Lung (tissue), 12 donors: ENCODE data around the gene THSD7B. TPM values are rescaled to one million over a fixed set of nuclear protein-coding genes. Genes with fewer than 3 reads are reported as not detected.

ENCODE experiments used
- ATAC-seq: fragments of 200-7000 bp; cut with Tn5 transposase; one replicate; pipeline ENCODE4 v1.9.1; 2020; ENCODE audit warnings: moderate number of reproducible peaks; ENCODE audit not compliant: insufficient read depth, low FRiP score
- DNase-seq, 3 donors: peaks; one replicate each; pipeline ENCODE4 v3.0.0-alpha.2; 2013 to 2017
- H3K27ac ChIP-seq, 2 donors: one replicate each; pipeline ENCODE4 v1.5.1; 2013; ENCODE audit warnings: mild to moderate bottlenecking in 2 of 2, moderate library complexity in 2 of 2, control low read depth in 1 of 2, inconsistent platforms in 1 of 2, low read depth in 1 of 2, low read length in 1 of 2
- H3K27me3 ChIP-seq, 3 donors: one replicate each; pipeline ENCODE4 v1.5.1; 2013; ENCODE audit warnings: low read length in 2 of 3; ENCODE audit not compliant: control insufficient read depth in 3 of 3, insufficient read depth in 3 of 3
- H3K36me3 ChIP-seq, 4 donors: one replicate each; pipeline ENCODE4 v1.5.1; 2013; ENCODE audit warnings: low read length in 4 of 4, mild to moderate bottlenecking in 1 of 4, moderate library complexity in 1 of 4; ENCODE audit not compliant: control insufficient read depth in 4 of 4, insufficient read depth in 4 of 4
- H3K4me1 ChIP-seq, 5 donors: one replicate each; pipeline ENCODE4 v1.5.1; 2013; ENCODE audit warnings: low read length in 5 of 5, mild to moderate bottlenecking in 2 of 5, moderate library complexity in 1 of 5; ENCODE audit not compliant: control insufficient read depth in 5 of 5, insufficient read depth in 5 of 5
- H3K4me3 ChIP-seq: one replicate; pipeline ENCODE4 v1.5.1; 2013; ENCODE audit warnings: mild to moderate bottlenecking, control low read depth, moderate library complexity
- H3K9ac ChIP-seq, 2 donors: one replicate each; pipeline ENCODE4 v1.5.1; 2013; ENCODE audit warnings: low read length in 2 of 2, control low read depth in 1 of 2; ENCODE audit not compliant: insufficient read depth in 1 of 2
- H3K9me3 ChIP-seq, 4 donors: one replicate each; pipeline ENCODE4 v1.5.1; 2013; ENCODE audit warnings: low read length in 3 of 4, mild to moderate bottlenecking in 1 of 4, moderate library complexity in 1 of 4; ENCODE audit not compliant: control insufficient read depth in 4 of 4, insufficient read depth in 3 of 4
- CTCF ChIP-seq: IDR thresholded peaks from 2 replicates; pipeline ENCODE4 v1.5.1; 2012; ENCODE audit warnings: mild to moderate bottlenecking; ENCODE audit errors: control extremely low read depth, extremely low read depth
- WGBS, 2 donors: extraction: QIAGEN DNeasy Blood & Tissue Kit; methylation state at CpG; one replicate each; pipeline ENCODE4 v1.1.7; 2013; 5-methylcytosine and 5-hydroxymethylcytosine counted together
- polyA plus RNA-seq, 2 donors: library from polyadenylated mRNA; stranded (reverse); fragments of 200-250 nt; gene quantifications; one replicate each; pipeline ENCODE4 v1.2.1, GENCODE V29; 2013
- total RNA-seq, 2 donors: library from RNA; depleted of rRNA in 1 of 2; stranded (reverse); fragments of >200 nt in 1 of 2; gene quantifications; one replicate each; pipeline ENCODE4 v1.2.1, GENCODE V29; 2014 to 2021
- donor health status: control.
- donor health status: control.
- donor health status: Bipolar disorder and iron deficiency.
- donor health status: healthy.
- donor health status: DM: yes; HTN: yes; CAD: no.

Gene THSD7B
- total and polyA plus RNA-seq, 4 donors = 0.03 to 8.2 (median 0.14) TPM

DNA sequence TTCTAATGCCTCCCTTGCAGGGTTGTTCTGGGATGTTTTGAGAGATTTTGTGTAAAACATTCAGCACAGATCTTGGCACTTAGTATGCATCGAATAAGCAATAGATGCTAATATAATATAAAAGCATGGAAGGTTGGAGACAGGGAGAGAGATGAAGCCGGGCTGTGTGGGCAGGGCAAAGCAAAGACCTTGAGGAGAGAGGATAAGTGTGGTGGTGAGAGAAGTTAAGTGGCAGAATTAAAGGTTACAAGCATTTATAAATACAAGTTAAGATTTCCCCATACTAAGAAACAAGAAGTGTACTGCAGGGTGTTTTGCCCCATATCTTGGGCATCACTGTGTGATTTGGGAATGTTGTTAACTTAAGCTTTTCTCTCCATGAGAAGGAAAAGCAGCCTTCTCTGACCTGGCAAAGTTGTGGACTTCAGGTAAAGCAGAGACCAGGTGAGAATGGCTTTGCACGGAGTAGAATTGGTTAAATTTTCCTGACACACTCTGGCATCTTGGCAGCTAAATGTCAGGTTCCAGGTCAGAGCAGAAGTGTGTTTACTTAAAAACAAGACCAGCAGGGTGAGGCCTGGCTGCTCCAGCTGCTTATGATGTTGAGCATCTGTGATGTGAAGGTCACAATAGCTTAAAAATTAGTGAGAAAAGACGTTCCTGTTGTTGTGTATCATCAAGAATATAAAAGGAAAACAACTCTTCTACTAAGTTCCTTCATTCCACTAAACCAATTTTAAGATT, 910.4 kb downstream of the THSD7B start:
- H3K9ac ChIP-seq = no peak overlapping the region
- no peak overlapping the region for H3K4me3 ChIP-seq
- DNase-seq = peak in 2 of 3 donors; percentile 16 to 53
- ATAC-seq = peak; percentile 72
- H3K27ac ChIP-seq = no peak overlapping the region
- no peaks in the 10 kb centered on the region for H3K9me3 ChIP-seq
- no peaks in the 10 kb centered on the region for H3K27me3 ChIP-seq
- no peaks in the 10 kb centered on the region for H3K36me3 ChIP-seq
- 54 to 74% methylated on average over 4 of the region's 4 CpGs for WGBS, 2 donors
- H3K4me1 ChIP-seq = peaks cover 0 to 23% (median 0%) of the 10 kb centered on the region in 5 donors
- TF ChIP-seq CTCF = no peak

DNA sequence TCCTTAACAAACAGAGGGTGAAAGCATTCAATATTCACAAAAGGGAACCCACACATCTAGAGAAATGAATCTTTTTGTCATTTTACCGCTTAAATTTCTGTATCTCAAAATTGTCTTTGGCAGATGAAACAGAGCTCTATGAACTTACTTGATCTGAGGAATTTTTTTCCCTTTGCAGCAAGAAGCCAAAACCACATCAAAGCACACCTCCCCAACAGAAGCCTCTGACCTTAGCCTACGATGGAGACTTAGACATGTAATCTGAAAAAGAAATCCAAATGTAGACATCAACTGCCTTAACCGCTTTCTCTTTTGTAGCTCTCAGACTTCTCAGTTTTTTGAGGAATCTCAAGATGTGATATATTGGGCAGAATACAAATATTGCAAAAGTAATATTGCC, 911.0 kb downstream of the THSD7B start:
- Histone ChIP-seq H3K4me1 (peaks cover 0 to 23% (median 0%) of the 10 kb centered on the region in 5 donors), H3K9ac (no peak overlapping the region), H3K27me3 (no peaks in the 10 kb centered on the region), H3K4me3 (no peak overlapping the region), H3K27ac (no peak overlapping the region), H3K9me3 (no peaks in the 10 kb centered on the region), H3K36me3 (no peaks in the 10 kb centered on the region)
- DNase-seq (no peak), ATAC-seq (no peak)
- WGBS, 2 donors = 68 to 78% methylated on average over 3 of the region's 3 CpGs
- no peak for TF ChIP-seq CTCF

- ATAC-seq (no peak), DNase-seq (no peak)
- no peak for TF ChIP-seq CTCF
- Histone ChIP-seq H3K4me1 (peaks cover 0 to 23% (median 0%) of the 10 kb centered on the region in 5 donors), H3K9ac (no peak overlapping the region), H3K27me3 (no peaks in the 10 kb centered on the region), H3K36me3 (no peaks in the 10 kb centered on the region), H3K27ac (no peak overlapping the region), H3K4me3 (no peak overlapping the region), H3K9me3 (no peaks in the 10 kb centered on the region)
- 73 to 87% methylated on average over 1 of the region's 1 CpG for WGBS, 2 donors
These were observed 912.1 kb downstream of the THSD7B start for GRCh38 chr2:137677466-137677865.

GRCh38 chr2:137689549-137689948, 924.2 kb downstream of the THSD7B start:
- Histone ChIP-seq H3K9me3 (no peaks in the 10 kb centered on the region), H3K27ac (no peak overlapping the region), H3K36me3 (no peaks in the 10 kb centered on the region), H3K4me3 (no peak overlapping the region), H3K4me1 (no peaks in the 10 kb centered on the region), H3K9ac (no peak overlapping the region), H3K27me3 (no peaks in the 10 kb centered on the region)
- 0% methylated on average over 1 of the region's 1 CpG for WGBS, 2 donors
- no peak for TF ChIP-seq CTCF
- no peak for DNase-seq
- no peak for ATAC-seq
